Measurements from ENCODE around the gene NXF1. TPM values are rescaled to one million over a fixed set of nuclear protein-coding genes. Genes with fewer than 3 reads are reported as not detected.
"Not testable (repeated sequence)": the region's sequence is repeated elsewhere in the genome, so short reads cannot be mapped to it uniquely, and the experiment has no call there.

Gene NXF1
- total RNA-seq, 2 experiments from 2014 or later, result 343 to 358 TPM

DNA sequence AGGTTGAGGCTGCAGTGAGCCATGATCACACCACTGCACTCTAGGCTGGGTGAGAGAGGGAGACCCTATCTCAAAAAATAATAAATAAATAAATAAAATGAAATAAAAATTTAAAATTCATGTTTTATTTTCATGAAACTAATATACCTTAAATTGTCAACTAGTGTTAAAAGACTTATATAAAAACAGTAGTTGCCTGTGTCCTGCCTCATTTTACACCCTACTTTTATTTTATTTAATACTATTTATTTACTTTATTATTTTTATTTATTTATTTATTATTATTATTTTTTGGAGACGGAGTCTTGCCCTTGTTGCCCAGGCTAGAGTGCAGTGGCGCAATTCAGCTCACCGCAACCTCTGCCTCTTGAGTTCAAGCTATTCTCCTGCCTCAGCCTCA lies 38.9 kb upstream of the NXF1 start:
- Histone ChIP-seq H3K27me3 (ENCODE audit: control insufficient read depth in 1 of 2, insufficient read depth in 2 of 2, low read length in 2 of 2) (no peaks in the 10 kb centered on the region), H3K36me3 (ENCODE audit: insufficient read depth, low read length) (no peaks in the 10 kb centered on the region), H3K9me3 (ENCODE audit: control insufficient read depth in 1 of 2, insufficient read depth in 1 of 2, low read length in 2 of 2) (no peaks in the 10 kb centered on the region), H3K4me3 (ENCODE audit: low read length) (no peak overlapping the region), H3K4me1 (ENCODE audit: insufficient read depth, low read length) (peaks cover 27% of the 10 kb centered on the region), H3K27ac (ENCODE audit: low read depth in 1 of 2, low read length in 2 of 2) (no peak overlapping the region)
- no peak overlapping the region for H3K27ac Mint-ChIP-seq
- H3K27me3 Mint-ChIP-seq, result no peaks in the 10 kb centered on the region
- H3K4me3 Mint-ChIP-seq, result no peak overlapping the region
- H3K9me3 Mint-ChIP-seq, result no peaks in the 10 kb centered on the region
- intact Hi-C loops (cut with DNase I, micrococcal nuclease), result loop anchor here in 1 of 2 experiments (5.0 kb wide), 2 partner anchors 92 to 117 kb away; partner anchors contain the start of genes HNRNPUL2, TTC9C and ZBTB3
- POLR2A ChIA-PET, result interaction anchor here (7.6 kb wide), 1 partner anchor 10 kb away, joined by 599 read pairs; no protein-coding TSS in a partner anchor
- CTCF ChIA-PET, result interaction anchor here (1.0 to 1.9 kb wide), 2 partner anchors 19 to 58 kb away, joined by 3 to 4 read pairs; no protein-coding TSS in a partner anchor
- peaks cover 12% of the 10 kb centered on the region for H3K4me1 Mint-ChIP-seq (ENCODE audit: low read depth)
- ATAC-seq (ENCODE audit: poor library complexity) (no peak), DNase-seq (no peak)
- TF ChIP-seq, protein P1, sequence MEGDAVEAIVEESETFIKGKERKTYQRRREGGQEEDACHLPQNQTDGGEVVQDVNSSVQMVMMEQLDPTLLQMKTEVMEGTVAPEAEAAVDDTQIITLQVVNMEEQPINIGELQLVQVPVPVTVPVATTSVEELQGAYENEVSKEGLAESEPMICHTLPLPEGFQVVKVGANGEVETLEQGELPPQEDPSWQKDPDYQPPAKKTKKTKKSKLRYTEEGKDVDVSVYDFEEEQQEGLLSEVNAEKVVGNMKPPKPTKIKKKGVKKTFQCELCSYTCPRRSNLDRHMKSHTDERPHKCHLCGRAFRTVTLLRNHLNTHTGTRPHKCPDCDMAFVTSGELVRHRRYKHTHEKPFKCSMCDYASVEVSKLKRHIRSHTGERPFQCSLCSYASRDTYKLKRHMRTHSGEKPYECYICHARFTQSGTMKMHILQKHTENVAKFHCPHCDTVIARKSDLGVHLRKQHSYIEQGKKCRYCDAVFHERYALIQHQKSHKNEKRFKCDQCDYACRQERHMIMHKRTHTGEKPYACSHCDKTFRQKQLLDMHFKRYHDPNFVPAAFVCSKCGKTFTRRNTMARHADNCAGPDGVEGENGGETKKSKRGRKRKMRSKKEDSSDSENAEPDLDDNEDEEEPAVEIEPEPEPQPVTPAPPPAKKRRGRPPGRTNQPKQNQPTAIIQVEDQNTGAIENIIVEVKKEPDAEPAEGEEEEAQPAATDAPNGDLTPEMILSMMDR (IDR thresholded peaks at IDR 0.05), result no peak
- H3K36me3 Mint-ChIP-seq (ENCODE audit: low read depth), result peaks cover 12% of the 10 kb centered on the region

DNA sequence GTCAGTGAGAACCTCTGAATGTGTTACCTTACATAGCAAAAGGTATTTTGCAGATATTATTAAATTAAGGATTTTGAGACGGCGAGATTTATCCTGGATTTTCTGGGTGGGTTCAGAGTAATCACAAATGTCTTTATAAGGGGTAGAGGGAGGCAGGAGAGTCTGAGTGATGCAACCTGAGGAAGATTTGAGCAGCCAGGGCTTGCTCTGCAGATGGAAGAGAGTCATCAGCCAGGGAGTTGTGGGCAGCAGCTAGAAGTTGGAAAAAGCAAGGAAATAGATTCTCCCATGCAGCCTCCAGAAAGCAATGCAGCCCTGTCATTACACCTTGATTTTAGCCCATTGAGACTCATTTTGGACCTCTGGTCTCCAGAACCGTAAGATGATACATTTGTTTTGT lies 38.2 kb upstream of the NXF1 start:
- POLR2A ChIA-PET, result interaction anchor here (1.2 to 7.6 kb wide), 5 partner anchors 10 to 270 kb away, joined by 3 to 599 read pairs (median 9); partner anchors contain the start of genes EEF1G, SLC3A2, STX5 and TEX54
- Histone ChIP-seq H3K27ac (ENCODE audit: low read depth in 1 of 2, low read length in 2 of 2) (no peak overlapping the region), H3K9me3 (ENCODE audit: control insufficient read depth in 1 of 2, insufficient read depth in 1 of 2, low read length in 2 of 2) (no peaks in the 10 kb centered on the region), H3K27me3 (ENCODE audit: control insufficient read depth in 1 of 2, insufficient read depth in 2 of 2, low read length in 2 of 2) (no peaks in the 10 kb centered on the region), H3K36me3 (ENCODE audit: insufficient read depth, low read length) (no peaks in the 10 kb centered on the region), H3K4me3 (ENCODE audit: low read length) (no peak overlapping the region), H3K4me1 (ENCODE audit: insufficient read depth, low read length) (peaks cover 34% of the 10 kb centered on the region)
- H3K9me3 Mint-ChIP-seq, result no peaks in the 10 kb centered on the region
- intact Hi-C loops (cut with DNase I, micrococcal nuclease), result loop anchor here in 1 of 2 experiments (5.0 kb wide), 2 partner anchors 91 to 116 kb away; partner anchors contain the start of genes HNRNPUL2, TTC9C and ZBTB3
- DNase-seq, result no peak
- no peak for ATAC-seq (ENCODE audit: poor library complexity)
- no peak overlapping the region for H3K27ac Mint-ChIP-seq
- H3K4me3 Mint-ChIP-seq, result no peak overlapping the region
- H3K27me3 Mint-ChIP-seq, result no peaks in the 10 kb centered on the region
- TF ChIP-seq, protein P1 (IDR thresholded peaks at IDR 0.05), result no peak
- H3K4me1 Mint-ChIP-seq (ENCODE audit: low read depth), result peaks cover 17% of the 10 kb centered on the region
- peaks cover 16% of the 10 kb centered on the region for H3K36me3 Mint-ChIP-seq (ENCODE audit: low read depth)
- CTCF ChIA-PET, result interaction anchor here (0.7 to 1.4 kb wide), 3 partner anchors 19 to 57 kb away, joined by 3 to 6 read pairs (median 4); partner anchors contain the start of gene NXF1

DNA sequence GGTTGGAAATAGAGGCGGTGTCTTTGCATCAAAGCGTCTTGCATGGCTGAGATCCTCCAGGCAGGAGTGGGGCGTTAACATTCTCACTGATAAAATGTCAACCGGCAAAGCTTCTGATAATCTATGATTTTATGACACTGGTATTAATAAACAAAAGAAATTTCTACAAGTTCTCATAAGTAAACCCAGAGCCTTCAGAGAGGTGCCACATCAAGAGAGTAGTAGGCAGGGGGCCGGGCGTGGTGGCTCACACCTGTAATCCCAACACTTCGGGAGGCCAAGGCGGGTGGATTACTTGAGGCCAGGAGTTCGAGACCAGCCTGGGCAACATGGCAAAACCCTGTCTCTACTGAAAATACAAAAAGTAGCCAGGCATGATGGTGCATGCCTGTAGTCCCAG lies 37.7 kb upstream of the NXF1 start:
- not testable (repeated sequence) for H3K36me3 ChIP-seq (ENCODE audit: insufficient read depth, low read length); H3K4me3 Mint-ChIP-seq; ATAC-seq (ENCODE audit: poor library complexity); H3K27ac Mint-ChIP-seq; H3K9me3 ChIP-seq (ENCODE audit: control insufficient read depth in 1 of 2, insufficient read depth in 1 of 2, low read length in 2 of 2); DNase-seq; H3K27me3 Mint-ChIP-seq; H3K27me3 ChIP-seq (ENCODE audit: control insufficient read depth in 1 of 2, insufficient read depth in 2 of 2, low read length in 2 of 2); H3K9me3 Mint-ChIP-seq
- peak overlapping the region; percentile 72 for H3K4me3 ChIP-seq (ENCODE audit: low read length)
- peaks cover 17% of the 10 kb centered on the region for H3K4me1 Mint-ChIP-seq (ENCODE audit: low read depth)
- POLR2A ChIA-PET, result interaction anchor here (1.0 to 7.6 kb wide), 9 partner anchors 11 to 269 kb away, joined by 3 to 599 read pairs (median 6); partner anchors contain the start of genes EEF1G, HNRNPUL2, SLC3A2 and STX5
- peaks cover 40% of the 10 kb centered on the region for H3K4me1 ChIP-seq (ENCODE audit: insufficient read depth, low read length)
- intact Hi-C loops (cut with DNase I, micrococcal nuclease), result loop anchor here (1.0 to 5.0 kb wide), 3 partner anchors 12 to 116 kb away; partner anchors contain the start of genes HNRNPUL2 (in 1 of the 2), TTC9C (in 1 of the 2) and ZBTB3 (in 1 of the 2)
- CTCF ChIA-PET, result interaction anchor here (0.7 to 1.4 kb wide), 3 partner anchors 20 to 56 kb away, joined by 3 to 6 read pairs (median 4); partner anchors contain the start of gene NXF1
- peaks cover 16% of the 10 kb centered on the region for H3K36me3 Mint-ChIP-seq (ENCODE audit: low read depth)
- peak overlapping the region; percentile 97 to 100 for H3K27ac ChIP-seq (ENCODE audit: low read depth in 1 of 2, low read length in 2 of 2)
